Common myeloid progenitor, CD34-positive (primary cell): ENCODE measurements around the gene ARG2.
A peak's percentile ranks its signal among the peaks of the same experiment; 100 is the strongest.
"Not testable (repeated sequence)": the region's sequence is repeated elsewhere in the genome, so short reads cannot be mapped to it uniquely, and the experiment has no call there.

Experiments
- CTCF ChIA-PET: fragments of 350-600 bp; sonication (Branson Sonifier 250); formaldehyde crosslinking; loops from one replicate; lab custom pipeline; 2021; ENCODE audit warnings: antibody characterized with exemption; lab: Charles Lee
- POLR2A ChIA-PET: fragments of 350-600 bp; sonication (Branson Sonifier 250); formaldehyde crosslinking; loops from one replicate; lab custom pipeline; 2021; ENCODE audit warnings: antibody characterized with exemption; lab: Charles Lee
- DNase-seq, 3 donors: peaks; one replicate each; pipeline versions ENCODE4 v3.0.0 to v3.0.0-alpha.2; 2013
- H3K27ac ChIP-seq, 2 experiments: 1 replicate in 1 of 2; 2 replicates in 1 of 2; pipeline ENCODE4 v1.7.0; 2013; ENCODE audit warnings: inconsistent platforms in 2 of 2, low read length in 2 of 2, mild to moderate bottlenecking in 2 of 2, low read depth in 1 of 2, moderate library complexity in 1 of 2; ENCODE audit not compliant: severe bottlenecking in 2 of 2, insufficient read depth in 1 of 2, poor library complexity in 1 of 2
- H3K27me3 ChIP-seq, 5 experiments: replicated peaks in 2 of 5; 1 replicate in 3 of 5; 2 replicates in 2 of 5; pipeline versions ENCODE4 v1.6.1 to v1.7.0; 2013; ENCODE audit warnings: low read length in 4 of 5, mild to moderate bottlenecking in 2 of 5, moderate library complexity in 2 of 5, inconsistent platforms in 1 of 5; ENCODE audit not compliant: insufficient read depth in 5 of 5, control insufficient read depth in 4 of 5
- H3K36me3 ChIP-seq, 4 experiments: 1 replicate in 2 of 4; 2 replicates in 2 of 4; pipeline versions ENCODE4 v1.6.1 to v1.7.0; 2013; ENCODE audit warnings: low read length in 3 of 4, control low read depth in 1 of 4, mild to moderate bottlenecking in 1 of 4; ENCODE audit not compliant: control insufficient read depth in 4 of 4, insufficient read depth in 4 of 4
- H3K4me1 ChIP-seq, 4 experiments: 1 replicate in 3 of 4; 2 replicates in 1 of 4; pipeline versions ENCODE4 v1.6.1 to v1.7.1; 2013; ENCODE audit warnings: low read length in 3 of 4, mild to moderate bottlenecking in 3 of 4, control low read depth in 1 of 4, inconsistent platforms in 1 of 4, moderate library complexity in 1 of 4; ENCODE audit not compliant: control insufficient read depth in 4 of 4, insufficient read depth in 4 of 4; ENCODE audit errors: control extremely low read depth in 1 of 4
- H3K4me3 ChIP-seq, 7 experiments: 1 replicate in 4 of 7; 2 replicates in 3 of 7; pipeline versions ENCODE4 v1.5.1 to v1.7.0; 2013; ENCODE audit warnings: mild to moderate bottlenecking in 7 of 7, low read length in 6 of 7, moderate library complexity in 6 of 7, inconsistent platforms in 2 of 7, low read depth in 2 of 7, control low read depth in 1 of 7; ENCODE audit not compliant: insufficient read depth in 4 of 7, control insufficient read depth in 1 of 7; ENCODE audit errors: extremely low read depth in 1 of 7
- H3K9me3 ChIP-seq, 5 experiments: 1 replicate in 4 of 5; 2 replicates in 1 of 5; pipeline versions ENCODE4 v1.6.1 to v1.7.1; 2013; ENCODE audit warnings: low read length in 4 of 5, mild to moderate bottlenecking in 2 of 5, inconsistent platforms in 1 of 5, low read depth in 1 of 5, moderate library complexity in 1 of 5; ENCODE audit not compliant: control insufficient read depth in 4 of 5, insufficient read depth in 2 of 5; ENCODE audit errors: control extremely low read depth in 1 of 5
- WGBS: methylation state at CpG from one replicate; pipeline ENCODE4 v1.1.5; 2013; ENCODE audit not compliant: insufficient coverage; 5-methylcytosine and 5-hydroxymethylcytosine counted together

The ARG2 gene

GRCh38 chr14:67584978-67585377 is 34.7 kb upstream of the ARG2 start:
- Histone ChIP-seq H3K36me3 (peaks cover 6 to 13% (median 8%) of the 10 kb centered on the region in 4 experiments), H3K27me3 (peaks cover 0 to 6% (median 0%) of the 10 kb centered on the region in 5 experiments), H3K4me3 (no peak overlapping the region), H3K27ac (no peak overlapping the region), H3K4me1 (no peaks in the 10 kb centered on the region), H3K9me3 (no peaks in the 10 kb centered on the region)
- POLR2A ChIA-PET, result interaction anchor here (2.0 kb wide), 1 partner anchor 82 kb away, joined by 4 read pairs; no protein-coding TSS in a partner anchor
- 100% methylated on average over 2 of the region's 3 CpGs for WGBS
- DNase-seq, result no peak
- CTCF ChIA-PET, result interaction anchor here (0.8 to 14.0 kb wide), 20 partner anchors 8 to 156 kb away, joined by 3 to 221 read pairs (median 6); partner anchors contain the start of genes PIGH and RDH12

- WGBS, result 64% methylated on average over 4 of the region's 4 CpGs
- Histone ChIP-seq H3K9me3 (no peaks in the 10 kb centered on the region), H3K4me1 (no peaks in the 10 kb centered on the region), H3K27ac (no peak overlapping the region), H3K4me3 (no peak overlapping the region), H3K27me3 (peaks cover 0 to 2% (median 0%) of the 10 kb centered on the region in 5 experiments), H3K36me3 (peaks cover 6 to 19% (median 12%) of the 10 kb centered on the region in 4 experiments)
- ChIA-PET POLR2A (interaction anchor here (2.0 kb wide), 1 partner anchor 81 kb away, joined by 4 read pairs; no protein-coding TSS in a partner anchor), CTCF (interaction anchor here (1.0 to 14.0 kb wide), 12 partner anchors 11 to 158 kb away, joined by 3 to 221 read pairs (median 4); partner anchors contain the start of genes PIGH, RDH11 and RDH12)
- no peak for DNase-seq
These were observed 33.4 kb upstream of the ARG2 start for GRCh38 chr14:67586369-67586768.

GRCh38 chr14:67589204-67589770 is 30.4 kb upstream of the ARG2 start:
- H3K27me3 ChIP-seq, result no peaks in the 10 kb centered on the region
- no peak for DNase-seq
- no peak overlapping the region for H3K4me3 ChIP-seq
- CTCF ChIA-PET, result interaction anchor here (0.8 to 14.0 kb wide), 7 partner anchors 9 to 135 kb away, joined by 3 to 221 read pairs (median 4); partner anchors contain the start of genes PIGH and RDH12
- H3K36me3 ChIP-seq, result peaks cover 8 to 39% (median 22%) of the 10 kb centered on the region in 4 experiments
- no peaks in the 10 kb centered on the region for H3K4me1 ChIP-seq
- no peak overlapping the region for H3K27ac ChIP-seq
- POLR2A ChIA-PET, result no interaction called here
- WGBS, result no CpG with 5 or more reads among the region's 2 CpGs
- H3K9me3 ChIP-seq, result no peaks in the 10 kb centered on the region

- not testable (repeated sequence) for H3K27me3 ChIP-seq, H3K9me3 ChIP-seq, H3K4me3 ChIP-seq, H3K4me1 ChIP-seq, DNase-seq, H3K27ac ChIP-seq
- no CpG with 5 or more reads among the region's 1 CpG for WGBS
- H3K36me3 ChIP-seq, result peaks cover 8 to 37% (median 18%) of the 10 kb centered on the region in 4 experiments
- CTCF ChIA-PET, result interaction anchor here (0.6 to 2.5 kb wide), 2 partner anchors 9 to 75 kb away, joined by 3 to 6 read pairs; no protein-coding TSS in a partner anchor
- POLR2A ChIA-PET, result interaction anchor here (0.6 kb wide), 1 partner anchor 40 kb away, joined by 3 read pairs; no protein-coding TSS in a partner anchor
These were observed 26.1 kb upstream of the ARG2 start for GRCh38 chr14:67593650-67594049.

GRCh38 chr14:67595392-67595791 is 24.3 kb upstream of the ARG2 start:
- Histone ChIP-seq H3K9me3 (no peaks in the 10 kb centered on the region), H3K27me3 (no peaks in the 10 kb centered on the region), H3K36me3 (peaks cover 2 to 28% (median 12%) of the 10 kb centered on the region in 4 experiments), H3K4me1 (peaks cover 5 to 11% (median 8%) of the 10 kb centered on the region in 4 experiments), H3K4me3 (no peak overlapping the region), H3K27ac (no peak overlapping the region)
- ChIA-PET CTCF (interaction anchor here (1.0 kb wide), 1 partner anchor 10 kb away, joined by 3 read pairs; no protein-coding TSS in a partner anchor), POLR2A (no interaction called here)
- no peak for DNase-seq
- 100% methylated on average over 1 of the region's 2 CpGs for WGBS

GRCh38 chr14:67599698-67600561 is 19.8 kb upstream of the ARG2 start, which contains the start of gene PIGH:
PIGH (minus strand) TSS chr14:67600268; CDS start chr14:67600203, 65 bp downstream.
- peak within 1 kb of the TSS; percentile 33 to 84 for H3K27ac ChIP-seq
- peaks cover 6 to 13% (median 10%) of the 10 kb centered on the region in 4 experiments for H3K4me1 ChIP-seq
- POLR2A ChIA-PET, result interaction anchor here (1.0 to 1.6 kb wide), 2 partner anchors 19 to 105 kb away, joined by 3 to 8 read pairs; no protein-coding TSS in a partner anchor

More at GRCh38 chr14:67599698-67600561, 19.8 kb upstream of the ARG2 start, which contains the start of gene PIGH:
- CTCF ChIA-PET, result interaction anchor here (0.7 to 2.7 kb wide), 19 partner anchors 9 to 173 kb away, joined by 3 to 11 read pairs (median 4); no protein-coding TSS in a partner anchor
- WGBS, result 10% methylated on average over 28 of the region's 77 CpGs
- Histone ChIP-seq H3K36me3 (no peaks in the 10 kb centered on the region), H3K4me3 (peak within 1 kb of the TSS; percentile 41 to 97 (median 89)), H3K27me3 (no peaks in the 10 kb centered on the region), H3K9me3 (no peaks in the 10 kb centered on the region)
- peak; percentile 90 to 94 (median 94) for DNase-seq
